Esophagus mucosa (tissue), 1 donor: ENCODE data around the gene KDM4C. TPM values are rescaled to one million over a fixed set of nuclear protein-coding genes. Genes with fewer than 3 reads are reported as not detected.

Source experiments
- ATAC-seq: fragments of 200-7000 bp; cut with Tn5 transposase; one replicate; pipeline ENCODE4 v1.9.1; 2020
- total RNA-seq: library from RNA; stranded (reverse); gene quantifications from one replicate; pipeline ENCODE4 v1.2.4, GENCODE V29; 2023
- donor health status: DM: yes; HTN: yes; CAD: no.

The KDM4C gene
- total RNA-seq, 1 donor from 2014 or later = 19.2 TPM

DNA sequence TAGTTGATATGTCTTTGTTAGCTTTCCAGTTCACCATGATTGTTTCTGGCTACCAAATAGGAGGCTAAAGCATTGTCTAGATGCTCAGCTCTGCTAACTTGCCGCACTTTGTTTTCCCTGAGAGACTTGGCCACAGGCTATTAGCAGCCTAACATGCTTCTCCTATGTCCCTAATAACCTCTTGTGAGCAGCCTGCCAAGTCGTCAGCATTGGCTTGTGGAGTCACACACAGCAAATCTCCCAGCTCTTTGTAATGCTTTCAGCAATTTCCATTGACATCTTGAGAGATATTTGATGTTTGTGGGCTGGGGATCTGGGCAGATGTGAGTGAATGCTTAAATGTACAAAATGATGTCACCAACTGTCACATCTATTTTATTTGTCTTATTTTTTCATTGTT lies 346.9 kb downstream of the KDM4C start:
- ATAC-seq = no peak

DNA sequence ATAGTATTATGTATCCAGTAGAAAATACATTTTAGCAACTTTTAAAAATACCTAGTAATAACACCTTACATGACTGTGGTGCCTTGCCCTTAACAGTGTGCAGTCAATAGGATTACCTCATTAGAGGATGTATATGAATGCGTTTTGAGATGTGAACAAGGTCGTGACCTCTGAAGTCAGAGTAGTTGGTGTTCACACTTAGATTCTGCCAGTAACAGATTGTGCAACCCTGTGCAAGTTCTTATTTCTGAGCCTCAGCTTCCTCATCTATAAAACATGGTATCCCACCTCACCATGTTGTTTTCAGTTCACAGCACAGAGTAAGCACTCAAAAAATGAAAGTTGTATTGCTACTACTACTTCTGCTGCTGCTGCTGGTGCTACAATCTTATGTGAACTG lies 347.3 kb downstream of the KDM4C start:
- ATAC-seq = peak; percentile 59

- no peak for ATAC-seq
Measured at GRCh38 chr9:7108936-7109335, 351.2 kb downstream of the KDM4C start.

GRCh38 chr9:7111413-7111812 lies 353.6 kb downstream of the KDM4C start:
- ATAC-seq = no peak

- ATAC-seq = no peak
Measured at GRCh38 chr9:7115606-7116005, 357.8 kb downstream of the KDM4C start.

- peak; percentile 52 for ATAC-seq
Measured at GRCh38 chr9:7117676-7118561, 360.1 kb downstream of the KDM4C start.

GRCh38 chr9:7118633-7119032 lies 360.9 kb downstream of the KDM4C start:
- ATAC-seq = no peak

GRCh38 chr9:7119612-7120011 lies 361.8 kb downstream of the KDM4C start:
- no peak for ATAC-seq

- no peak for ATAC-seq
Measured at GRCh38 chr9:7121055-7121454, 363.3 kb downstream of the KDM4C start.

DNA sequence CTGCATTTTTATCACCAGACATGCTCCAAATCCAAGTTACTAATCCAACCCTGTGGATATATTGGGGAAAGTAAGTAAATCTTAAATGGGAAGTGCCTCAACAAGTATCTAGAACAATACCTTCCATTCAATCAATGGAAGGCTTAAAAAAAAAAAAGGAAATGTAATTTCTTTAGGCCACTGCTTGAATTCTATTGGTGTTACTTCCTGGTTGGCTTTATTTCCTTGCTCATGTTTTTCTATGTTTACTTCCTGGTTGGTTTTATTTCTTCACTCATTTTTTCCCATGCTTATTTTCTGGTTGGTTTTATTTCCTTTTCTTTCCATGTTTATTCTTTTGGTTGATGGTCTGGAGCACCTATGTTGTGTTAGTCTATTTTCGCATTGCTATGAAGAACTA lies 363.9 kb downstream of the KDM4C start:
- no peak for ATAC-seq

DNA sequence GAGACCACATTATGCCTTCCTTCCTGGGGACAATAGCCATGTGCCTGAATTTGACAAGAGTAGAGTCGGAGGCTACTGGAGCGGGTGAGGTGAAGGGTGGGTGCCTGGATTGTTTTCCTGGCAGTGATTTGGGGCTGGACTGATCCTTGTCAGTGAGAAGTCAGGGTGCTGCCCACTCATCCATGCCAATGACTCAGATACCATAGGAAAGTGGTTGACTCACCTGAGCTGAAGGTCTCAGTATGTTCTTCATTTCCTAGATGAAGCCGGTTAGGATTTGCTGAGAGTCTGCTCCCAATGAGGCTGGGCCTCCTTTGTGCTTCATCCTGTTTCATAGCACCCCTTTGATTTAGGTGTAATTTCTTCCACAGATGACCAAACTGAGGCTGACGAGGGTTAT lies 366.0 kb downstream of the KDM4C start:
- peak; percentile 88 for ATAC-seq

- no peak for ATAC-seq
Measured at GRCh38 chr9:7125231-7125630, 367.5 kb downstream of the KDM4C start.

GRCh38 chr9:7129391-7129790 lies 371.6 kb downstream of the KDM4C start:
- no peak for ATAC-seq

GRCh38 chr9:7130266-7130820 lies 372.6 kb downstream of the KDM4C start:
- no peak for ATAC-seq

DNA sequence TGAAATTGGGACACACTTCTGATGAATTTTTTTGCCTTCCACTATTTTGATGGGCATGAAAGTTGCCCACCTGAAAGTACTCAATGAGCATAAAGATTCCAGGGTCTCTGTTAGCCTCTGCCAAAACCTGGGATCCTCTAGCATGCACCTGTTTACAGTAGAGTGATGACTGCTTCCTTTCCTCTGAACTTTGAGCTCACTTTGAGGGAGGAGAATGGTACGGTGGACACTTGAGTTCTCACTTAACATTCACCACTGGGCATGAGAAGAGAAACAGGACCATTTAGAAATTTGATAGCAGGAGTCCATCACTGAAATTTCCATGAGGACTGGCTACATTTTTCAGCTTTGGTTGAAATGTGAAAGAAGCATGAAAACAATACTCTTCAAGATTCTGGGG lies 374.8 kb downstream of the KDM4C start:
- no peak for ATAC-seq

DNA sequence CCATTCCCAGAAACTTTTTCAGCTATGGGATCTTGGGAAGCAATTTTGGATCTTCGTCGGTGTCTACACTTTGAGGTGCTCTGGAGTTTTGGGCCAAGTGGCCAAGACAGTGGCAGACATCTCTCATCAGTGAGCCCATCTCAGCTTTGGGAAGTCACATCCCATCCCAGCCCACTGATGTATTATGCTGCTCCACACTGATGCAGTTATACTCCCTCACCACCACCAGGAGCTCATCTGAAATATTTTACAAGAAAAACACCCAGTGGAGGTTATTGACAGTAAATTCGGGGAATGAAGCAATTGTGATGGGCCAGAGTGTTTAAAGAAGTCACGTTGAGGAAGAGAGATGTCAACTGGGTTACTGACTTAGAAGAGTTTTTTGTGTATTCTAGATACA lies 378.0 kb downstream of the KDM4C start:
- no peak for ATAC-seq

GRCh38 chr9:7137040-7137439 lies 379.3 kb downstream of the KDM4C start:
- ATAC-seq = no peak

GRCh38 chr9:7137571-7137970 lies 379.8 kb downstream of the KDM4C start:
- no peak for ATAC-seq

GRCh38 chr9:7139886-7140285 lies 382.1 kb downstream of the KDM4C start:
- ATAC-seq = no peak

DNA sequence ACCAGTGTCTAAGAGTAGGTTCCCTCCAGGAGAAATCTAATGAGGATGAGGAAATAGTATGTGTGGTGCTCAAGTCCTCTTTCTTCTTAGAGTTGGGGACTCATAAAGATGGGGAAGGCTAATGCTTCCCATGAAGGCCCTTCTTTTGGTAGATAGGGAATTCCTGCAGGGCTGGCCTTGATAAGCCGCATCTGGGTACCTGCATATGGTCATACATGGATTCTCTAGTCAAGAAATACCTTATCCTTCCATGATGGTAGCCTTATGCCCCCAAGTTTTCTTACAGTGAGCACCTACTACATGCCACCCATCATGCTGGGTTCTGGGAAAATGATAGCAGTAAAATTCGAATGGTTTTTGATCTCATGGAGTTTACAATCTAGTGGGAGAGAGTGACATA lies 382.6 kb downstream of the KDM4C start:
- no peak for ATAC-seq

GRCh38 chr9:7143645-7144200 lies 385.9 kb downstream of the KDM4C start:
- no peak for ATAC-seq

DNA sequence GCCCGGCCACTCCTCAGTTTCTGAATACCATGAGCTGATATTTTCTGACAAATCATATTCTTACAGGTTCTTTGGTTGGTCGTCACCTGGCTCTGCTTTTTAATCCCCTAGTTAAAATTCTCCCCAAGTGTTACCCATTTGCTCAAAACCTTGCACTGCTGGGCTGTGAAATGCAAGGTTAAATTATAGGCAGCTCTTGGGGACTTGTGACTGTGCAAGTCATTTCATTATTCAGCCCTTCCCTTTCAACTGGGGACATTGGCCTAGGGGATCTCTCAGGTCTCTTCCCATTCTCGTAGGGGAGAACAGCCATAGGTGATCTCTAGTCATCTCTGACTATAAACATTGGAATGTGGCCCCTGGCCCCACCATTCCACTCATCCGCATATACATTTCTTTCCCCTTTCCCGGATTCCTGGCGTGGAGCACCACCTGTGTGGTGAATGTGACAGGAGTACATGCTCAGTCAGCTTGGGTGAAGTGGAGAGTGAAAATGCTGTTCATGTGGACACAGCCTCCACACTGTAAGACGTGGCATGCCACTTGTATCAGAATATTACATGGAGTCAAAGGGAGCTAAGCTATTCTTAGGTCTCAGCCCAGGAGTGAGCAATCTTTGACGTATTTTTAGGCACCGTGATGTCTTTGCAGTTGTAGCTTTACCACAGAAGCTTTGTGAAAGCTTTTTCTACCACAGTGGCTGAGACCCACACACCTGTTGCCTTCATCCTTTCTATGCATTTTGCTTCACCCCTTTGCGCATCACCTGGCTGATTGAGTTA lies 386.7 kb downstream of the KDM4C start:
- no peak for ATAC-seq

DNA sequence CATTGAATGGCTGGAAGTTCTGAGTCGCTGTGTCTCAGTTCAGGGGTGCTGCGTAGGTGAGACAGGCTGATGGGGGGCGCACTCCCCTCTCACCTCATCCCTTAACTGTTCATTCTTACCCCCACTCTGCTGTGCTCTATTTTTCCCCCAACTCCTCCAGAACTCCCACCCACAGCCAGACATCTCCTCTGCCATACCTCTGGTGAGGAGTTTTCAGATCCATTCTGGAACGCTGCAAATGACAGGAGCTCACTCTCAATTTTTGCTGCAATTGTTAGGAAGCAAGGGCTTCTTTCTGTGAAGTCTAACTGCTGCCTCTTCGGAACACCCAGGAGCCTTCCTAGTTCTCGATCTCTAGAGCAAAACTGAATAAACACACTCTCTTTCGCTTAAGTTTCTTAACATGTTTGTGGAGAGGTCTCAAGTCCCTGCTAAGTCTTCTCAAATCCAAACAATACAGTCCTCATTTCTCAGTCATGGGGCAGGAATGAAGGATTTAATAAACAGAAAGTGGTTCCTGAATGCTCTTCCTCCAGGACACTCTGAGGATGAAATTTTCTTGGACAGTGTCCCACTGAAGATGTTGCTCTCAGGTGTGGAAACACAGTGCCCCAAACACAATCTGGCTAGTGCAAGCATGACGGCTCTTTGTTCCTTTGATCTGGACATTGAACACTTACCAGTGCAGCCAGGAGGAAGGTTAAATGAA lies 387.7 kb downstream of the KDM4C start:
- no peak for ATAC-seq
